ENCODE data around the gene ACTR2.

DNA sequence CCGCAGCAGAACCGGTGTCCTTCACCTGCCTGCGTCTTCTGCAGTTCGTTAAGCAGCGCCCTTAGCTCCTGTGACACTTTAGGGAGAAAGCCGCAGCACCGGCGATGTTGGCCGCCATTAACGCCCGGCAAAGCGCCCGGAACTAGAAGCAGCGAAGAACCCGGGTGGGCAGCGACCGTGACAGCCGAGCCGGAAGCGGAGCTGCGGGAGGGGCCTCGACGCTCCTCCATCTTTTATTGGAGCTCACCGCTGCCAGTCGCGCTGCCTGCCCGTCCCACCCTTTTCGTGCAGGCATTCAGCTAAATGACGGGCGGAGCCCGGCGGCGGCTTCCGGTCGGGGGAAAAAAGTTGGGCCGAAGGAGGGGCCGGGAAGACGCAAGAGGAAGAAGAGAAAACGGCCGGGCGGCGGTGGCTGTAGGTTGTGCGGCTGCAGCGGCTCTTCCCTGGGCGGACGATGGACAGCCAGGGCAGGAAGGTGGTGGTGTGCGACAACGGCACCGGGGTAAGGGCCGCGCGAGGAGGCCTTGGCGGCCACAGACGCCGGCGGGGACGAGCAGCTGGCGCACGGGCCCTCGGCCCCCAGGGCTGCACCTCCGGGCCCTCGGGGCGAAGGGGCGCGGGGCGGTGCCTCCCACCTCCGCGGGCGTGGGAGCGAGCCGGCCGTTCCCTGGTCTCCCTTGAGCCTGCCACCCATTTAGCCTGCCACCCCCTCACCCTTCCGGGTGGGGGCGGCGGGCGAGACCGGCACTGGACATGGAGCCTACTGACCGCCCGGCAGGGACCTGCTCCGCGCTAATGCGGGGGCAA, at the start of gene ACTR2:
- TF ChIP-seq, protein P1, sequence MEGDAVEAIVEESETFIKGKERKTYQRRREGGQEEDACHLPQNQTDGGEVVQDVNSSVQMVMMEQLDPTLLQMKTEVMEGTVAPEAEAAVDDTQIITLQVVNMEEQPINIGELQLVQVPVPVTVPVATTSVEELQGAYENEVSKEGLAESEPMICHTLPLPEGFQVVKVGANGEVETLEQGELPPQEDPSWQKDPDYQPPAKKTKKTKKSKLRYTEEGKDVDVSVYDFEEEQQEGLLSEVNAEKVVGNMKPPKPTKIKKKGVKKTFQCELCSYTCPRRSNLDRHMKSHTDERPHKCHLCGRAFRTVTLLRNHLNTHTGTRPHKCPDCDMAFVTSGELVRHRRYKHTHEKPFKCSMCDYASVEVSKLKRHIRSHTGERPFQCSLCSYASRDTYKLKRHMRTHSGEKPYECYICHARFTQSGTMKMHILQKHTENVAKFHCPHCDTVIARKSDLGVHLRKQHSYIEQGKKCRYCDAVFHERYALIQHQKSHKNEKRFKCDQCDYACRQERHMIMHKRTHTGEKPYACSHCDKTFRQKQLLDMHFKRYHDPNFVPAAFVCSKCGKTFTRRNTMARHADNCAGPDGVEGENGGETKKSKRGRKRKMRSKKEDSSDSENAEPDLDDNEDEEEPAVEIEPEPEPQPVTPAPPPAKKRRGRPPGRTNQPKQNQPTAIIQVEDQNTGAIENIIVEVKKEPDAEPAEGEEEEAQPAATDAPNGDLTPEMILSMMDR (IDR thresholded peaks at IDR 0.05): no peak
- no peak for TF ChIP-seq EP300 (IDR thresholded peaks at IDR 0.05)
